ENCODE data around the gene TERT.

DNA sequence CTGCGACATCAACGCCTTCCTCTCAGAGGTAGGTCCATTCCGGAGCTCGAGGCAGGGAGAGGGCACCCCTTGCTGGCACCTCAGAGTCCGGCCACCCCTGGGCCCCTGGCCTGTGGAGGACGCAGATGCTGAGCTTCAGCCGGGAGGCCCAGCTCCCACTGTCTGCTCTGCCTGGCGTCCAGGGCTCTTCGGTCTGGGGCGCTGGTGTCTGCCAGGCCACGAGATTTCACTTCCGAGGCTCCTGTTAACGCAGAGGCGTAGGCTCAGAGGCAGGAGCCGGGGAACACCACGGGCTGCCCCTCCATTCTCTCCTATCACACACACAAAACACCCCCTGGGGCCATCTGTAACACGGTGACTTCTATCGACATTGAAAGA is 78.0 kb downstream of the TERT start:
- TF ChIP-seq, protein P1, sequence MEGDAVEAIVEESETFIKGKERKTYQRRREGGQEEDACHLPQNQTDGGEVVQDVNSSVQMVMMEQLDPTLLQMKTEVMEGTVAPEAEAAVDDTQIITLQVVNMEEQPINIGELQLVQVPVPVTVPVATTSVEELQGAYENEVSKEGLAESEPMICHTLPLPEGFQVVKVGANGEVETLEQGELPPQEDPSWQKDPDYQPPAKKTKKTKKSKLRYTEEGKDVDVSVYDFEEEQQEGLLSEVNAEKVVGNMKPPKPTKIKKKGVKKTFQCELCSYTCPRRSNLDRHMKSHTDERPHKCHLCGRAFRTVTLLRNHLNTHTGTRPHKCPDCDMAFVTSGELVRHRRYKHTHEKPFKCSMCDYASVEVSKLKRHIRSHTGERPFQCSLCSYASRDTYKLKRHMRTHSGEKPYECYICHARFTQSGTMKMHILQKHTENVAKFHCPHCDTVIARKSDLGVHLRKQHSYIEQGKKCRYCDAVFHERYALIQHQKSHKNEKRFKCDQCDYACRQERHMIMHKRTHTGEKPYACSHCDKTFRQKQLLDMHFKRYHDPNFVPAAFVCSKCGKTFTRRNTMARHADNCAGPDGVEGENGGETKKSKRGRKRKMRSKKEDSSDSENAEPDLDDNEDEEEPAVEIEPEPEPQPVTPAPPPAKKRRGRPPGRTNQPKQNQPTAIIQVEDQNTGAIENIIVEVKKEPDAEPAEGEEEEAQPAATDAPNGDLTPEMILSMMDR (conservative IDR thresholded peaks at IDR 0.05; ENCODE audit: low read depth, low read length), result no peak
- no peak for TF ChIP-seq EZH2phosphoT487 (IDR thresholded peaks at IDR 0.05; ENCODE audit: borderline replicate concordance, low read length)

Data from PC-3 (cell line).